ENCODE results near the gene PRDM10.

- no peak for TF ChIP-seq CTCF (IDR thresholded peaks at IDR 0.05; ENCODE audit: low read length)
- no peak for TF ChIP-seq EZH2 (IDR thresholded peaks at IDR 0.05; ENCODE audit: borderline replicate concordance, low read length)
These were observed 21.7 kb upstream of the PRDM10 start for GRCh38 chr11:130024361-130024760.

All from OCI-LY1 (cell line).